Ureter (tissue), 1 donor: ENCODE results near the gene KLHL29. TPM values are rescaled to one million over a fixed set of nuclear protein-coding genes. Genes with fewer than 3 reads are reported as not detected.
"Not testable (repeated sequence)": the region's sequence is repeated elsewhere in the genome, so short reads cannot be mapped to it uniquely, and the experiment has no call there.

ENCODE experiments used
- DNase-seq: peaks from one replicate; pipeline ENCODE4 v3.0.0-alpha.2; 2020; ENCODE audit warnings: low spot score
- total RNA-seq: library from RNA; stranded (reverse); gene quantifications from one replicate; pipeline ENCODE4 v1.2.4, GENCODE V29; 2023
- donor health status: DM: yes; HTN: yes; CAD: no.

Gene KLHL29
- total RNA-seq, result 16.8 TPM

- DNase-seq, result peak; percentile 90
Measured at GRCh38 chr2:23384551-23385343, at the start of gene KLHL29. KLHL29 (plus strand) TSS chr2:23385179; CDS start chr2:23562197, 177,018 bp downstream.

DNA sequence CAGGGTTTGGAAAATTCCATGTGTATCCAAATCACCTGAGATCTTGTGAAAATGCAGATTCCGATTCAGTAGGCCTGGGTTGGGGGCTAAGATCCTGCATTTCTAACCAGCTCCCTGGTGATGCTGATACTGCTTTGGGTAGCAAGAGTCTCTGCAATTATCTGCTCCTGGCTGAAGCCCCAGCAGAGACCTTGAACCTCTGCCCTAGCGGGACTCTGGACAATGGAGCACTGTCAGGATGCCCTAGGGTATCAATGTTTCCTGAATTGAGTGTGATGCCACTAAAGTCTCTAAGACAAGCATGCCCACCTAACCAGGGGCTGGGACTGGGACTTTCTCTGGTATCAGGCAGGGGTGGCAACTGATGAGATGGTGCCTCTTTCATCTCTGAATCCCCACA, 49.4 kb upstream of the KLHL29 start:
- DNase-seq, result no peak

DNA sequence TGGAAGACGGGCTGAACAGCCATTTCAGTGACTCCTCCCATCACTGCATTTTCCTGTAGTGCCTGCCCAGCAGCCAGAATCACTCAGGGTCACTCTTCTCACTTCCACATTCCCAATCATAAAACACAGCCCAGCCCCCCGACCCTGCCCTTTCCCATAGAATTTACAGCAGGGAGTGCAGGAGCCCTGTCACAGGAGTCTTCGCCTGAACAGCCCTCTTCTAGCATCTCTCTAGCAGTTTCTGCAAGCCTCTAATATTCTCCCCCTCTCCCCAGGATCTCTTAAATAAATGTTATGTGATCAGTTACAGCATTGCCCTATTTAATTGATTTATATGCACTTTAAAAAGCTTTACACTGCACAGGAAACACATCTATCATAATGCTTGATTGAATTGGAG, 42.9 kb upstream of the KLHL29 start:
- DNase-seq, result no peak

DNA sequence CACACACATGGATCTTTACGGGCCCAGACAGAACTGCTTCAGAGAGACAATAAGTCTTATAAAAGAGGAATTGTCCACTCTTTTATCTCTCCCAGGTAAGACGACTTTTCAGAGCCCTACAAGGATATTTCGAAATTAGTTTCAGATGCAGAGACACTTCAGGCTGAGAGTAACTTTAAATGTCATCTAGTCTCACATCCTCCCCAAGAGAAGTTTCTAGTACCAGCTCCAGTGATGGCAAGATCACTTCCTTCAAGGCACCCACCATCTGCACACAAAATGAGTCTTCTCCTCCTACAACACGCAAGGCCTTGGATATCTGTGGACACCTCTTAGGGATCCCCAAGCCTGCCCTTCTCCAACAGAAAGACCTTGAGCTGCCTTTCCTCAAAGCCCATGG, 39.0 kb upstream of the KLHL29 start:
- DNase-seq, result no peak

- no peak for DNase-seq
Measured at GRCh38 chr2:23346781-23347180, 38.2 kb upstream of the KLHL29 start.

GRCh38 chr2:23347471-23348092, 37.4 kb upstream of the KLHL29 start:
- DNase-seq, result no peak

- DNase-seq, result not testable (repeated sequence)
Measured at GRCh38 chr2:23348093-23348481, 36.9 kb upstream of the KLHL29 start.

DNA sequence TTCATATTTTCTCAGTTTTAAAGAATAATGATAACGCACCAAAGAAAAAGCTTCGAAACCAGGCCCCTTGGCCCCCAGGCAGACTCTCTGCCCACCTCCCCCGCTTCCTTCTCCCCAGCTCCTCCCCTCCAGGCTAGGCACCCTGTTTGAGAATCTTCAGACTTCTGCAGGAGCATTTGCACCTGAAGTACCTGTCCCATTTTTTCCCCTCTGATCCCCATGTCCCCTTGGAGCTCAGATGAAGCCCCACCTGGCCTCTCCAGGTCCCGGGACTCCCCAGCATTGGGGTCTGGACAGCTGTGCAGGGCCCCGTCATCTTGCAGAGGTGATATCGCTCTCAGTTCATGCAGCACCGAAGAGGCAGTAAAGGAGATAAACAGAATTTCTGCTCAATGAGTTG, 35.5 kb upstream of the KLHL29 start:
- no peak for DNase-seq

- no peak for DNase-seq
Measured at GRCh38 chr2:23350041-23350791, 34.8 kb upstream of the KLHL29 start.

- no peak for DNase-seq
Measured at GRCh38 chr2:23350792-23351355, 34.1 kb upstream of the KLHL29 start.

DNA sequence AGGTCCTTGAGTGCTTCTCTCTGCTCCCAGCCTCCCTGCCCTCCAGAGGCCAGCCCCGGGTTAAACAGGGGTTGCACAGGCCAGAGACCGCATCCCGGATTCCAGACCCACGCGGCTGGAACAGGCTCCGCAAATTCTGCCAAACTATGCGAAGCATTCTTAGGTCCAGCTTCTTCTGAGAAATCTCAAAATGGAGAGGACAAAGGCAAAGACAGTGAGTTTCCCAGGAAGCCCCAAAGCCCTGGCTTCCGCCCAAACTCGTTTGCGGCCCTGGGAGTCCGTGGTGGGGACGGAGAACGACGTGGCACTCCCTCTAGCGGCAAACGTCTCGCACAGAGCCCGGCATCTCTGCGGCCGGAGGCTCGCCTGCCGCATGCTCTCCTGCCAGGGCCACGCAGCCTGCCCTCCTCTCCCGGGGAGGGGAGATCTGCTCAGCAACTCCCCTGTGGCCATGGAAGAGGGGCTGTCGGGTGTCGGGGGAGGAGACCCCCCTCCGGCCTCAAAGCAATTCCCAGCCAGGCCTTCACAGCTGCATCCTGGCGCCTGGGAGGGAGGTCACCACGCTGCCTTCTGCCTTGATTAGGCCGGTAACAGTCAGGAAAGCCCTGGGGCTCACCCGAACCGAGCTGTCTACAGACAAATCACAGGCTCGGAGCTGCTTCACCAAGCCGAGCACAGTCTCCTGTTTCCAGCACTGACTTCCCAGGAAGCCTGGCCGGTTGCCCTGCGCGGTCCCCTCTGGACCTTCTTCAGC, 33.4 kb upstream of the KLHL29 start:
- peak; percentile 87 for DNase-seq

DNA sequence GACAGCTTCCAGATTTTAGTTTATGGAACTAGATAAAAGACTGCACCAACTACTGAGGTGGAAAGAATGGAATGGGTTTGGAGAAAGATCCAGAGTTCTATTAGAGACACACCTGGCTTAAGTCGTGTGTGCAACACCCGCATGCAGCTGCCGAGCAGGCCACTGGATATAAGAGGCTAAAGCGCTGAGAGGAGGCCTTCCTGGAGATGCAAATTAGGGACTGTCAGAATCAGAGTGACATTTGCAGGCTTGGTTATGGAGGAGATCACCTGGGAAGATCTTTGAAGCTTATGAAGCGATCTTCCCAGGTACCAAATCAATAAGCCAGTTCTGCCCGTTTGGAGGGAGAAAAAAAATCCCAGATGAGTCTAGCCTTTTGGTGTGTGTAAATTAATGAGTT, 30.4 kb upstream of the KLHL29 start:
- no peak for DNase-seq

DNA sequence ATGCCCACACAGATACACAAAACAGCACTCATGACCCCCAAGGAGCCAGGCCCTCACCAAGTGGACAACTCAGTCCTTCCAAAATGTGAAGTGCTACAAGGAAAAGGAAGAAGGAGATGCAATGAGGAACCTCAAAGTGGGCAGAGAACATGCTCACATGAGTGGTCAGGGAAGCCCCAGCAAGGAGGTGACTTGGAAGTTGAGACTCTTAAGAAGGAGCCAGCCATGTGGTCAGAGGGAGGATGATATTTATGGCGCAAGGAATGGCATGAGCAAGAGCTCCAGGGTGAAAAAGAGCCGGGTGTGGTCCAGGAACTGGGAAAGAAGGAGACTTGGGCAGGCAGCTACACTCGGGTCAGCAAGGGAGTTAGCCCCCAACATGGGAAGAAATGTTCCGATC, 30.0 kb upstream of the KLHL29 start:
- DNase-seq, result no peak

DNA sequence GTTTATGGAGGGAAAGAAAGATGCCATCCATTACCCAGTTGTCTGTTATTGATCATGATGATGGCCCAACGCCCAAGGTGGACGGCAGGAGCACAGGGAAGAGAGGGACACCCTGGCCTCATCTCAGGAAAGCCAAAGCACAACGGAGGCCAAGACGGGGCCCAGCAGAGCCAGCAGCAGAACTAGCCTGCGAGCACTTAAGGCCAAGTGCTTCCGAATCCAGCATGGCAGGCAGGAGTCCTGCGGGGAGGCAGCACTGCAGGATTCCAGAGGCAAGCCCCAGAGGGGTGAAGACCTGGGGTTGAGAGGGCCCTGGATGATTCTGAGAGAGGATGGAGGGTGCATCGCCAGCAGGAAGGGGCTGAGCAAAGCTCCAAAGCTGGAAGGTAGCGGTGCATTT, 28.3 kb upstream of the KLHL29 start:
- DNase-seq, result no peak

- DNase-seq, result no peak
Measured at GRCh38 chr2:23359631-23360567, 25.1 kb upstream of the KLHL29 start.

DNA sequence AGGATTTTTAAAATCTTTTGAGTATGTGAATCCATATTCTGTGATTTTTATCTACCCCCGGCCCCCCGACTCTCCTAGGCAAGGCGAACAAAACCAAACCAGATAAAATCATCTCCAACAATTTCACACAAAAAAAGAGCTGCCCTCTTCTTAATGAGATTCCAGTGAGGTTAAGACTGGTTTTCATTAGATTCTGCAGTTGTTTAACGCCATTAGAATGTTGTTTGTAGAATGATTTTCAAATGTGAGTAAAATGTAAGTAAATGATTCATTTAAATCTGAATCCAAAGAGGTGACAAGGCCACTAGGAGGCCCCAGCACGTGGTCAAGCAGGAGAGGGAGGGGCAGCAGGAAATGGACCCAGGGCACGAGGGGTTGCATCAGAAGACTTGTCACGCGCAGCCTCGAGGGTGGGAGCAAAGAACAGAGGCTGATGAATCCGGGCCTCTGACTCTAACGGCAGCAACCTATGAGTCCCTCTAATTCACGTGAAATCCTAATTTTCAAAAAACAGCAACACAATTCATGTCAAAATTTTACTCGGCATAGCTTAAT, 24.3 kb upstream of the KLHL29 start:
- DNase-seq, result no peak

DNA sequence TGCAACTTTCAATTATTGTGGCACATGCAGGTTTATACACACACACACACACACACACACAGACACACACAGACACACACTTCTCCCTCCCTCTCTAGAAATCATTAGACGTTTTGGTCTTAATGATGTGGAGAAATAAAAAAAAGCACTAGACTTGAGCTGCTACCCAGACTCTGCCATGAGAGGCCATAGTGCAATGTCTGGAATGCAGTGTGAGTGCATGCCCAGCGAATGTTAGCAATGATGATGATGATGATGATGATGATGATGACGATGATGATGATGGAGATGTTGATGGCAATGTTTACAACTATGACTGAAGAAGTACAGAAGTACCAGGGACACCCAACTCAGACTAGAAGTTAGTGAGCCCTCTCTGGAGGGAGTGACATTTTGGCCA, 23.8 kb upstream of the KLHL29 start:
- no peak for DNase-seq

- no peak for DNase-seq
Measured at GRCh38 chr2:23363268-23363667, 21.7 kb upstream of the KLHL29 start.

DNA sequence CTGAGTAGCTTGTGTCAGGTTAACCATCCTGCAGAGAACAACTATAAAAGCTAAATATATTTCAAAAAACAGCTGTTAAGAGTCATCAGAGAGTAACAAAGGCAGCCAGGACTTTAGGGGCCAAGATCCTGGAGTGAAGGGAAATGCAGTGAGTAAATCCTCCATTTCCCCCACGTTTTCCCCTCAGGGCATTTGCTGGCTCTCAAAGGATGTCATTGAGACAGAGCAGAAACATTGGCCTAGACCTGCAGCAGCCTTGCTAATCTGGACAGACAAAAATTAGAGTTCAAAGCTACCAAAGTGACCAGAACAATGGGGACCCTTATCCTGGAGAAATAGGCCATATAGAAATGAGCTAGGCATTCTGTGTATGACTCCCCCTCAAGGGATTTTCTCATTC, 21.1 kb upstream of the KLHL29 start:
- DNase-seq, result no peak

- DNase-seq, result no peak
Measured at GRCh38 chr2:23366720-23367119, 18.3 kb upstream of the KLHL29 start.
